CD4-positive, CD25-positive, alpha-beta regulatory T cell (primary cell): Measurements from ENCODE around the gene DENND6A. TPM values are rescaled to one million over a fixed set of nuclear protein-coding genes. Genes with fewer than 3 reads are reported as not detected.

Experiments
- ATAC-seq, 2 donors: fragments of 150-1000 bp; cut with Tn5 transposase; one replicate each; pipeline ENCODE4 v1.10.0; 2021; ENCODE audit warnings: low read depth in 2 of 2, moderate number of reproducible peaks in 2 of 2, moderate library complexity in 1 of 2
- DNase-seq, 3 donors: peaks; one replicate each; pipeline versions ENCODE4 v3.0.0 to v3.0.0-alpha.2; 2012 to 2022; ENCODE audit warnings: mixed read lengths in 1 of 3
- H3K27ac ChIP-seq: one replicate; pipeline ENCODE4 v1.7.0; 2013; ENCODE audit warnings: mild to moderate bottlenecking, low read length; ENCODE audit not compliant: insufficient read depth, poor library complexity, severe bottlenecking
- H3K27me3 ChIP-seq: one replicate; pipeline ENCODE4 v1.7.0; 2013; ENCODE audit warnings: low read length; ENCODE audit not compliant: control insufficient read depth, insufficient read depth
- H3K36me3 ChIP-seq: one replicate; pipeline ENCODE4 v1.7.0; 2013; ENCODE audit warnings: mild to moderate bottlenecking, low read length, moderate library complexity; ENCODE audit not compliant: control insufficient read depth, insufficient read depth
- H3K4me1 ChIP-seq: 2 replicates; pipeline ENCODE4 v1.7.0; 2013; ENCODE audit warnings: mild to moderate bottlenecking, low read length; ENCODE audit not compliant: insufficient read depth, control insufficient read depth, poor library complexity, severe bottlenecking
- H3K4me3 ChIP-seq: one replicate; pipeline ENCODE4 v1.7.0; 2013; ENCODE audit warnings: low read depth, mild to moderate bottlenecking, low read length, moderate library complexity
- H3K9me3 ChIP-seq, 2 experiments: 1 replicate in 1 of 2; 2 replicates in 1 of 2; pipeline ENCODE4 v1.7.0; 2013; ENCODE audit warnings: low read length in 2 of 2, mild to moderate bottlenecking in 1 of 2, moderate library complexity in 1 of 2; ENCODE audit not compliant: control insufficient read depth in 2 of 2
- H3K27ac Mint-ChIP-seq, 3 donors: one replicate each; pipeline ENCODE4 v1.8.0; 2020 to 2022; ENCODE audit warnings: mild to moderate bottlenecking in 3 of 3, mixed read lengths in 3 of 3, moderate library complexity in 2 of 3
- H3K27me3 Mint-ChIP-seq: one replicate; pipeline ENCODE4 v1.8.0; 2022; ENCODE audit warnings: mild to moderate bottlenecking, mixed read lengths
- H3K36me3 Mint-ChIP-seq: one replicate; pipeline ENCODE4 v1.8.0; 2020; ENCODE audit warnings: mixed read lengths
- H3K4me1 Mint-ChIP-seq, 4 donors: one replicate each; pipeline ENCODE4 v1.8.0; 2020 to 2022; ENCODE audit warnings: mixed read lengths in 4 of 4, mild to moderate bottlenecking in 1 of 4
- H3K4me3 Mint-ChIP-seq, 4 donors: one replicate each; pipeline ENCODE4 v1.8.0; 2020 to 2022; ENCODE audit warnings: mild to moderate bottlenecking in 4 of 4, mixed read lengths in 4 of 4, moderate library complexity in 3 of 4
- H3K9me3 Mint-ChIP-seq, 7 donors: one replicate each; pipeline ENCODE4 v1.8.0; 2020 to 2022; ENCODE audit warnings: mixed read lengths in 7 of 7, mild to moderate bottlenecking in 3 of 7, moderate library complexity in 2 of 7
- polyA plus RNA-seq, 4 donors: library from polyadenylated mRNA; unstranded; fragments of 300-500 nt; fragmentation: Illumina TruSeq; gene quantifications; one replicate each; pipeline ENCODE4 v1.2.3, GENCODE V29; 2021
- total RNA-seq: library from RNA; stranded (reverse); gene quantifications from one replicate; pipeline ENCODE4 v1.2.3, GENCODE V29; 2022

Gene DENND6A
- total and polyA plus RNA-seq, 5 donors from 2014 or later, result 28.3 to 43.6 (median 33.2) TPM

DNA sequence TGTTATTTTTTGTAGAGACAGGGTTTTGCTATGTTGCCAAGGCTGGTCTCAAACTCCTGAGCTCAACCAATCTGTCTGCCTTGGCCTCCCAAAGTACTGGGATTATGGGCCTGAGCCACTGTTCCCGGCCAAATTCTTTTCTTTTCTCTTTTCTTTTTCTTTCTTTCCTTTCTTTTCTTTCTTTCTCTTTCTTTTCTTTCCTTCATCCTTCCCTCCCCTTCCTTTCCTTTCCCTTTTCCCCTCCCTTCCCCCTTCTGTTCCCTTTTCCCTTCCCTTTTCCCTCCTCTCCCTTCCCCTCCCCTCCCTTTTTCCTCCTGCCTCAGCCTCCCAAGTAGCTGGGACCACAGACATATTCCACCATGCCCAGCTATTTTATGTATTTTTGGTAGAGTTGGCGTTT lies 92.7 kb downstream of the DENND6A start:
- H3K27me3 Mint-ChIP-seq, result no peaks in the 10 kb centered on the region
- H3K27me3 ChIP-seq, result no peaks in the 10 kb centered on the region
- DNase-seq (no peak), ATAC-seq (no peak)
- peaks cover 18 to 43% (median 30%) of the 10 kb centered on the region in 4 donors for H3K4me1 Mint-ChIP-seq
- no peaks in the 10 kb centered on the region for H3K36me3 ChIP-seq
- peaks cover 35% of the 10 kb centered on the region for H3K4me1 ChIP-seq
- no peaks in the 10 kb centered on the region for H3K9me3 Mint-ChIP-seq
- H3K36me3 Mint-ChIP-seq, result peaks cover 6% of the 10 kb centered on the region
- H3K9me3 ChIP-seq, result no peaks in the 10 kb centered on the region
- H3K4me3 Mint-ChIP-seq, result no peak overlapping the region
- peak overlapping the region in 2 of 3 donors; percentile 32 to 73 for H3K27ac Mint-ChIP-seq
- H3K4me3 ChIP-seq, result no peak overlapping the region
- peak overlapping the region; percentile 99 for H3K27ac ChIP-seq

DNA sequence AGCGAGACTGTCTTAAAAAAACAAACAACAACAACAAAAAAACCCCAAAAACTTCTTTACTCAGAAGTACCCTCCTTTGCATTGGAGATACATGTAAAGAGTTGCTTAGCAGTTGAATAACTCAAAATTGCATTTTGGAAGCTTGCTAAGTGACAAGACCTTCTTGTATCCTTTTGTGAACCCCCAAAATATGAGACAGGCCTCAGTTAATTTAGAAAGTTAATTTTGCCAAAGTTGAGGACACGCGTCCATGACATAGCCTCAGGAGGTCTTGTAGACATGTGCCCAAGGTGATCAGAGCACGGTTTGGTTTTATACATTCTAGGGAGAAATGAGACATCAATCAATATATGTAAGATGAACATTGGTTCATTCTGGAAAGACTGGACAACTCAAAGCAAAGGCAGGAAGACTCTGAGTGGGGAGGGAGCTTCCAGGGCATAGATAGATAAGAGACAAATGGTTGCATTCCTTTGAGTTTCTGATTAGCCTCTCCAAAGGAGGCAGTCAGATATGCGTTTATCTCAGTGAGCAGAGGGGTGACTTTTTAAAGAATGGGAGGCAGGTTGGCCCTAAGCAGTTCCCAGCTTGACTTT lies 94.0 kb downstream of the DENND6A start:
- peak overlapping the region; percentile 99 for H3K27ac Mint-ChIP-seq
- H3K9me3 Mint-ChIP-seq, result no peaks in the 10 kb centered on the region
- Histone ChIP-seq H3K4me3 (peak overlapping the region; percentile 92), H3K4me1 (peaks cover 44% of the 10 kb centered on the region), H3K27ac (peak overlapping the region; percentile 99), H3K9me3 (no peaks in the 10 kb centered on the region), H3K36me3 (no peaks in the 10 kb centered on the region), H3K27me3 (no peaks in the 10 kb centered on the region)
- H3K36me3 Mint-ChIP-seq, result peaks cover 7% of the 10 kb centered on the region
- peak overlapping the region; percentile 94 to 97 (median 96) for H3K4me3 Mint-ChIP-seq
- H3K27me3 Mint-ChIP-seq, result no peaks in the 10 kb centered on the region
- no peak for ATAC-seq
- DNase-seq, result peak in 1 of 3 donors; percentile 18
- peaks cover 28 to 57% (median 39%) of the 10 kb centered on the region in 4 donors for H3K4me1 Mint-ChIP-seq

DNA sequence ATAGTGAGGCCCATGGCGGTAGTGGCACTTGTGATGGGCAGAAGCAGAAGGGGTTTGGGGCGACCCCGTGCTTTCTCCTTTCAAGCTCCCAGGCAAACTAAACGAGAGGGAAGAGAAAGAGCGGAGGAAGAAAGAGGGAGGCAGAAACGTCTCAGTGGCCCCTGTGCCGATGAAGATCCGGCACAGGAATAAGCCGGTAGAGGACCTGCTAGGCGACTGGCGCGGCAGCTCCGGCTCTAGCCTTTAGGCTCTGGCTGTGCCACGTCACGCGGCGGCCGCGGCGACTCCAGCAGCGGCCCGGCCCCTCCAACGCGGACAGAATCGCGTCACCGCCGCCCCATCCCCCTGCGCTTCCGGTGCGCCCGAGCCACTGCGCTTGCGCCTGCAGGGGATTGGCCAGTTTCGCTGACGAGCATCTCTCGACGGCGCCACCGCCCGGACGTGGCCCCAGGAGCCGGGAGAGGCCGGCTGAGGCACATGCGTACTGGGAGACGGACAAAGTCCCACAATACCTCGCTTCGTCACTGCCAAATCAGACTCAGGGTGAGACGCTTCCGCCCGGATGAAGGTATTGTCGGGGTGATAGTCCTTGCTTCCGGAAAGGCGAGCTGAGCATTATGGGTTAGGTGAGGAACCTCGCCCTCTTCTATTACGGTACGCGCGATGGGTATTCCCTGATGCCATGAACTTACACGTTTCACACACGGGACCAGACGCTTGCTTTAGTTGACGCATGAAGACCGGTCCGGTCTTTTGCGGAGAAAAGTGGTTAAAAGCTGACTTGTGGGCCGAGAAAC lies 95.6 kb downstream of the DENND6A start, which contains the start of gene ARF4:
Gene ARF4 (minus strand): TSS at position 218 of the 797 bp plus-strand sequence. CDS start 204 bp downstream, at position 14.
- no peaks in the 10 kb centered on the region for H3K36me3 ChIP-seq
- Mint-ChIP-seq H3K4me1 (peaks cover 34 to 69% (median 50%) of the 10 kb centered on the region in 4 donors), H3K4me3 (peak within 1 kb of the TSS; percentile 94 to 97 (median 96)), H3K9me3 (no peaks in the 10 kb centered on the region), H3K36me3 (peaks cover 10% of the 10 kb centered on the region), H3K27ac (peak within 1 kb of the TSS; percentile 99), H3K27me3 (no peaks in the 10 kb centered on the region)
- peaks cover 44% of the 10 kb centered on the region for H3K4me1 ChIP-seq
- H3K4me3 ChIP-seq, result peak within 1 kb of the TSS; percentile 92
- ATAC-seq (peak; percentile 91), DNase-seq (peak; percentile 99 to 100 (median 100))
- no peaks in the 10 kb centered on the region for H3K27me3 ChIP-seq
- H3K9me3 ChIP-seq, result no peaks in the 10 kb centered on the region
- peak within 1 kb of the TSS; percentile 99 for H3K27ac ChIP-seq

DNA sequence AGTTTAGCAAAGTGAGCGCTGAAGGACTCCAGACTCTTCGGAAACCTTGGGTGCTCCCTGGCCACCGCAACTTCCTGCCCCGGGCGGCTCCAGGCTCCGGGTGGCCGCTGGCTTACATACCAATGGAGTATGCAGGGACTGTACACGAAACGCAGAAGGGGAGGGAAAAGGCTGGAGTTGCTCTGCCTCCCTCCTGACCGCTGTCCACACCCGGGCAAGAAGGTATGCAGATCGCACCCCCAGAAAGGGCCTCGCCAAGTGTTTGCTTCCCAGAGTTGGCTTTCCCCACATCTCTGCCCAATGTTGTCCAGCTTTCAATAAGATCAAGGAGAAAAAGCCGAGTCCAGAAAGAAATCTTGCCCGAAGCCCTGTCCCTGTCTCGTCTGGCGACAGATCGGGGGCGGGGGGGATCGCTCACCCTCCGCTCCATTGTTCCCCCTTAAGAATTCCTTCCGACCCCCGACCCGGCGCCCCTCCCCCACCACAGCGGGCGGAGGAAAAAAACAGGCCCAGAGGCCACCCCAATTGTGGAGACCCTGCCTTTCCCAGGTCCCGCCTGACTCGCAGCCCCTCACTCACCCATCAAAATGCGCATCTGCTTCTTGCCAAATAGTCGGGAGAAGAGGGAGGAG lies 96.3 kb downstream of the DENND6A start:
- Histone ChIP-seq H3K4me1 (peaks cover 44% of the 10 kb centered on the region), H3K9me3 (no peaks in the 10 kb centered on the region), H3K27me3 (no peaks in the 10 kb centered on the region), H3K4me3 (peak overlapping the region; percentile 88), H3K27ac (peak overlapping the region; percentile 99), H3K36me3 (peaks cover 2% of the 10 kb centered on the region)
- Mint-ChIP-seq H3K9me3 (no peaks in the 10 kb centered on the region), H3K4me1 (peaks cover 34 to 72% (median 51%) of the 10 kb centered on the region in 4 donors), H3K36me3 (peaks cover 10% of the 10 kb centered on the region), H3K27me3 (no peaks in the 10 kb centered on the region), H3K27ac (peak overlapping the region; percentile 82 to 99 (median 99)), H3K4me3 (peak overlapping the region; percentile 94 to 97 (median 96))
- peak; percentile 41 to 73 (median 54) for DNase-seq
- no peak for ATAC-seq

DNA sequence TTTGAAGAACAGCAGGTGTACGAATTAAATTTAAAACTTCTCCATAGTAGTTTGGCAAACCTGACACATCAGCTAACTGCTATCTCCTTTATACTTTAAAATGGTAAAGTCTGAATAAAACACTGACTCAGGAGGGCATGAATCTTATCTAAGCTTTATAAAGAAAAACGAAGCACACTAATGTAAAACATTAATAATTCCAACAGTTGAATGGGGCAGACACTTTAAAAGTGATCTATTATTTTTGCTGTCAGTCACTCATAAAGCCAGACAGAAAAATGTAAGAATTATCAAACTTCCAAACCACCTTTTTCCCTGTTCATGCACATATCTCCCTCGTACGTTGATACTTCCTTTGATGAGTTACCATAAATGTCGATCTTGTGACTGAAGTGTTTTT lies 98.3 kb downstream of the DENND6A start:
- H3K9me3 Mint-ChIP-seq, result no peaks in the 10 kb centered on the region
- ATAC-seq (no peak), DNase-seq (no peak)
- peaks cover 3% of the 10 kb centered on the region for H3K36me3 ChIP-seq
- no peaks in the 10 kb centered on the region for H3K27me3 ChIP-seq
- H3K4me1 Mint-ChIP-seq, result peaks cover 33 to 73% (median 56%) of the 10 kb centered on the region in 4 donors
- peak overlapping the region; percentile 88 for H3K4me3 ChIP-seq
- peak overlapping the region in 2 of 3 donors; percentile 38 to 58 for H3K27ac Mint-ChIP-seq
- H3K36me3 Mint-ChIP-seq, result peaks cover 10% of the 10 kb centered on the region
- H3K9me3 ChIP-seq, result no peaks in the 10 kb centered on the region
- H3K4me3 Mint-ChIP-seq, result peak overlapping the region; percentile 94 to 97 (median 96)
- peaks cover 41% of the 10 kb centered on the region for H3K4me1 ChIP-seq
- H3K27ac ChIP-seq, result no peak overlapping the region
- H3K27me3 Mint-ChIP-seq, result no peaks in the 10 kb centered on the region

DNA sequence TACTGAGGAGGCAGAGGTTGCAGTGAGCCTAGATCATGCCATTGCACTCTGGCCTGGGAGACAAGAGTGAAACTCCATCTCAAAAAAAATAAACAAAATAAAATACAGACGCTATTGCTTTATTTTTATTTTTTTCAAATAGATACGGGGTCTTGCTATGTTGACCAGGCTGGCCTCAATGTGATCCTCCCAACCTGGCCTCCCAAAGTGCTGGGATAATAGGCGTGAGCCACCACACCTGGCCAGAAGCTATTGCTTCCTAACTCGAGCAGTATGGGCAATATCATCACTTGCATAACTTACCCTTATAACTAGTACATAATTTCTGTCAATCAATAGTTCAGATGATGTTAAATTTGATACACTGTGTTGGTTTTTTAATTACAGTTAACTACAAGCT lies 98.7 kb downstream of the DENND6A start:
- DNase-seq, result no peak
- Histone ChIP-seq H3K27me3 (no peaks in the 10 kb centered on the region), H3K4me3 (peak overlapping the region; percentile 88), H3K27ac (no peak overlapping the region), H3K36me3 (peaks cover 3% of the 10 kb centered on the region), H3K4me1 (peaks cover 37% of the 10 kb centered on the region), H3K9me3 (no peaks in the 10 kb centered on the region)
- Mint-ChIP-seq H3K27me3 (no peaks in the 10 kb centered on the region), H3K36me3 (peaks cover 10% of the 10 kb centered on the region), H3K4me1 (peaks cover 29 to 69% (median 52%) of the 10 kb centered on the region in 4 donors), H3K4me3 (peak overlapping the region in 2 of 4 donors; percentile 94 to 95), H3K9me3 (no peaks in the 10 kb centered on the region), H3K27ac (peak overlapping the region in 2 of 3 donors; percentile 22 to 58)
- ATAC-seq, result no peak

DNA sequence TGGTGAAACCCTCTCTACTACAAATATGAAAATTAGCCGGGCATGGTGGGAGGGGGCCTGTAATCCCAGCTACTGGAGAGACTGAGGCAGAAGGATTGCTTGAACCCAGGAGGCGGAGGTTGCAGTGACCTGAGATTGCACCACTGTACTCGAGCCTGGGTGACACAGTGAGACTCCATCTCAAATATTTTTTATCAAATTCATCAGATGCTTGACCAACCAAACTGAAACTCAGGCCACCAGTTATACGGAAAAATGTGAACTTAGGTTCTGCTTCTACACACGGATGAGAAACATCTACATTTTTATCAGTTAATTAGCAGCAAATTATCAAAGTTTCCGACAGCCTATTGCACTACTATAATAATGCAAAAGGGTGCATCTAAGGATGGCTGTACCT lies 100.6 kb downstream of the DENND6A start:
- peaks cover 22 to 59% (median 43%) of the 10 kb centered on the region in 4 donors for H3K4me1 Mint-ChIP-seq
- H3K36me3 Mint-ChIP-seq, result peaks cover 10% of the 10 kb centered on the region
- ATAC-seq (no peak), DNase-seq (no peak)
- Histone ChIP-seq H3K9me3 (no peaks in the 10 kb centered on the region), H3K4me3 (no peak overlapping the region), H3K4me1 (peaks cover 22% of the 10 kb centered on the region), H3K36me3 (peaks cover 3% of the 10 kb centered on the region), H3K27ac (no peak overlapping the region), H3K27me3 (no peaks in the 10 kb centered on the region)
- H3K27me3 Mint-ChIP-seq, result no peaks in the 10 kb centered on the region
- no peaks in the 10 kb centered on the region for H3K9me3 Mint-ChIP-seq
- H3K4me3 Mint-ChIP-seq, result peak overlapping the region in 2 of 4 donors; percentile 51 to 67
- H3K27ac Mint-ChIP-seq, result peak overlapping the region in 1 of 3 donors; percentile 47
